HEK293T (cell line): Measurements from ENCODE around the gene ATP1A2.

Experiments
- ARNT ChIP-seq: fragments of 450-650 bp; IDR thresholded peaks from 2 replicates; pipeline ENCODE4 v1.6.1; 2017; ENCODE audit warnings: mild to moderate bottlenecking
- BHLHE40 ChIP-seq: fragments of 450-650 bp; IDR thresholded peaks from 2 replicates; pipeline ENCODE4 v1.6.1; 2016; ENCODE audit warnings: mild to moderate bottlenecking, moderate library complexity, borderline replicate concordance
- ELF4 ChIP-seq: fragments of 450-650 bp; IDR thresholded peaks from 2 replicates; pipeline ENCODE4 v1.6.1; 2017; ENCODE audit warnings: antibody characterized with exemption
- FOXK2 ChIP-seq: fragments of 450-650 bp; IDR thresholded peaks from 2 replicates; pipeline ENCODE4 v1.6.1; 2016; ENCODE audit warnings: mild to moderate bottlenecking
- FOXM1 ChIP-seq: fragments of 450-650 bp; IDR thresholded peaks from 2 replicates; pipeline ENCODE4 v1.6.1; 2017; ENCODE audit warnings: mild to moderate bottlenecking, borderline replicate concordance
- L3MBTL2 ChIP-seq: fragments of 450-650 bp; conservative IDR thresholded peaks from 2 replicates; pipeline ENCODE4 v1.6.1; 2016; ENCODE audit warnings: mild to moderate bottlenecking
- NFRKB ChIP-seq: fragments of 450-650 bp; IDR thresholded peaks from 2 replicates; pipeline ENCODE4 v1.6.1; 2016; ENCODE audit warnings: mild to moderate bottlenecking, moderate library complexity
- SP1 ChIP-seq: fragments of 450-650 bp; IDR thresholded peaks from 2 replicates; pipeline ENCODE4 v1.6.1; 2017
- SUZ12 ChIP-seq: fragments of 450-650 bp; IDR thresholded peaks from 2 replicates; pipeline ENCODE4 v1.6.1; 2016; ENCODE audit warnings: mild to moderate bottlenecking
- TARDBP ChIP-seq: fragments of 450-650 bp; IDR thresholded peaks from 2 replicates; pipeline ENCODE4 v1.6.1; 2016
- ZNF384 ChIP-seq: fragments of 450-650 bp; IDR thresholded peaks from 2 replicates; pipeline ENCODE4 v1.6.1; 2016

- TF ChIP-seq SUZ12 (no peak), ARNT (no peak), L3MBTL2 (no peak), FOXK2 (no peak), SP1 (no peak), NFRKB (no peak), ELF4 (no peak), TARDBP (no peak), FOXM1 (no peak), ZNF384 (no peak), BHLHE40 (no peak)
Measured at GRCh38 chr1:160188341-160188740, 72.8 kb downstream of the ATP1A2 start.
